Kidney (tissue), 14 donors: Measurements from ENCODE around the gene ATP5F1D. TPM values are rescaled to one million over a fixed set of nuclear protein-coding genes. Genes with fewer than 3 reads are reported as not detected.
"Not testable (repeated sequence)": the region's sequence is repeated elsewhere in the genome, so short reads cannot be mapped to it uniquely, and the experiment has no call there.

Source experiments
- DNase-seq, 5 donors: peaks; one replicate each; pipeline ENCODE4 v3.0.0-alpha.2; 2013 to 2020
- FAIRE-seq: peaks from 2 replicates; lab custom pipeline; 2012; peaks lifted over from hg19 to GRCh38; lab: Jason Lieb, UNC
- H3K27ac ChIP-seq, 2 donors: one replicate each; pipeline ENCODE4 v1.7.0; 2013; ENCODE audit warnings: low read depth in 2 of 2, low read length in 2 of 2, inconsistent platforms in 1 of 2
- H3K27me3 ChIP-seq: one replicate; pipeline ENCODE4 v1.7.1; 2013; ENCODE audit warnings: low read length, inconsistent platforms; ENCODE audit not compliant: control insufficient read depth, insufficient read depth
- H3K36me3 ChIP-seq, 3 donors: one replicate each; pipeline versions ENCODE4 v1.7.0 to v1.7.1; 2013; ENCODE audit warnings: low read length in 3 of 3, control low read depth in 1 of 3, inconsistent platforms in 1 of 3; ENCODE audit not compliant: insufficient read depth in 3 of 3, control insufficient read depth in 2 of 3
- H3K4me1 ChIP-seq, 3 donors: one replicate each; pipeline versions ENCODE4 v1.7.0 to v1.7.1; 2013; ENCODE audit warnings: low read length in 3 of 3, inconsistent platforms in 1 of 3, low read depth in 1 of 3; ENCODE audit not compliant: control insufficient read depth in 2 of 3, insufficient read depth in 2 of 3
- H3K4me3 ChIP-seq, 3 donors: one replicate each; pipeline versions ENCODE4 v1.7.0 to v1.8.1; 2013; ENCODE audit warnings: low read length in 3 of 3, control low read depth in 1 of 3, inconsistent platforms in 1 of 3
- H3K9ac ChIP-seq, 3 donors: one replicate each; pipeline versions ENCODE4 v1.7.0 to v1.7.1; 2013; ENCODE audit warnings: low read length in 3 of 3, control low read depth in 1 of 3, inconsistent platforms in 1 of 3
- H3K9me3 ChIP-seq, 3 donors: one replicate each; pipeline versions ENCODE4 v1.7.0 to v1.7.1; 2013; ENCODE audit warnings: low read length in 3 of 3, control low read depth in 1 of 3, inconsistent platforms in 1 of 3; ENCODE audit not compliant: control insufficient read depth in 2 of 3, insufficient read depth in 1 of 3
- CTCF ChIP-seq: IDR thresholded peaks from 3 replicates; pipeline ENCODE4 v1.5.1; 2012; ENCODE audit warnings: mild to moderate bottlenecking, moderate library complexity, borderline replicate concordance; ENCODE audit not compliant: insufficient read depth; ENCODE audit errors: extremely low read depth
- intact Hi-C: fragments of 100-400 bp; cut with DNase I; formaldehyde crosslinking; loops from one replicate; pipeline ENCODE4 v1.11.1; 2022
- polyA plus RNA-seq: library from polyadenylated mRNA; stranded (reverse); fragments of 350-450 nt; fragmentation: Illumina TruSeq; extraction: RNeasy Lipid Tissue Mini Kit (QIAGEN cat#74804); gene quantifications from one replicate; pipeline ENCODE4 v1.2.3, GENCODE V29; 2014; ENCODE audit warnings: low read depth, low replicate concordance; ENCODE audit not compliant: insufficient read depth
- total RNA-seq: library from RNA; stranded (reverse); fragmentation: NEBNext Ultra II Directional; extraction: Animal tissue kit (Norgen Biotek cat#: 25700); gene quantifications from one replicate; pipeline ENCODE4 v1.2.1, GENCODE V29; 2021
- donor health status: control.
- donor health status: control.
- donor health status: control.
- donor health status: control.
- donor health status: control.
- donor health status: DM: yes; HTN: yes; CAD: no.
- donor health status: Normal renal cell carcinoma (clear cell type).

The ATP5F1D gene
- total and polyA plus RNA-seq, 2 donors from 2014 or later: 183 to 641 TPM

GRCh38 chr19:1245494-1246264, 4.1 kb downstream of the ATP5F1D start:
- intact Hi-C loops: no loop called here
- Histone ChIP-seq H3K4me3 (no peak overlapping the region), H3K9me3 (no peaks in the 10 kb centered on the region), H3K4me1 (peaks cover 0 to 35% (median 22%) of the 10 kb centered on the region in 3 donors), H3K9ac (peak overlapping the region in 1 of 3 donors; percentile 51), H3K27me3 (no peaks in the 10 kb centered on the region), H3K27ac (peak overlapping the region; percentile 38 to 92), H3K36me3 (no peaks in the 10 kb centered on the region)
- FAIRE-seq (no peak), DNase-seq (peak; percentile 69 to 97 (median 85))
- no peak for TF ChIP-seq CTCF

- H3K9me3 ChIP-seq, H3K4me3 ChIP-seq, FAIRE-seq, H3K27me3 ChIP-seq, H3K36me3 ChIP-seq, intact Hi-C loops: not testable (repeated sequence)
- Histone ChIP-seq H3K9ac (peak overlapping the region in 1 of 3 donors; percentile 51), H3K27ac (peak overlapping the region; percentile 38 to 92), H3K4me1 (peaks cover 0 to 35% (median 22%) of the 10 kb centered on the region in 3 donors)
- peak; percentile 57 to 91 (median 74) for DNase-seq
Measured at GRCh38 chr19:1246265-1247087, 4.9 kb downstream of the ATP5F1D start.

GRCh38 chr19:1247748-1248138, 6.2 kb downstream of the ATP5F1D start:
- H3K4me1 ChIP-seq: peaks cover 0 to 30% (median 22%) of the 10 kb centered on the region in 3 donors
- H3K4me3 ChIP-seq: peak overlapping the region in 2 of 3 donors; percentile 41 to 70
- no peaks in the 10 kb centered on the region for H3K9me3 ChIP-seq
- peak overlapping the region in 2 of 3 donors; percentile 59 to 67 for H3K9ac ChIP-seq
- FAIRE-seq: no peak
- H3K27ac ChIP-seq: peak overlapping the region; percentile 99
- TF ChIP-seq CTCF: no peak
- H3K36me3 ChIP-seq: peaks cover 0 to 5% (median 0%) of the 10 kb centered on the region in 3 donors
- no peak for DNase-seq
- intact Hi-C loops: no loop called here
- no peaks in the 10 kb centered on the region for H3K27me3 ChIP-seq
